ENCODE results near the gene GCN1.

GCN1 gene

DNA sequence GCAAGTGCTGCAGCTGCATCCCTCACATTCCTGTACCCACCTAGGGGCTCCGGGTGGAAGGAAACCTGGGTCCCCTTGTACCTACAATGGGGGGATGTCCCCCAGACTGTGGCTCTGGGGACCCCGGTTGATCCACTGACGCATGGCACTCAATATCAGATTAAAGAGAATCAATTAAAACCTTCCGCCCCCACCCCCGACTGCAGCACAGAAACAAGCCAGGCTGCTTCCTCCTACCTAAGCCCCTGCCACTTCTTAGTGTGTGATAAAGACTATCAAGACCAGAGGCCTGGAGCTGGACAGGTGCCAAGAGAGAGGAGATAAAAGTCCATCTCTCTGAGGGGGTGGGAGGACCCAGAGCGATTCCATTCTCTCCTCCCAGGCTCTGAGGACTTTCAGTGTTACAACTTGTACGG is 34.6 kb upstream of the GCN1 start:
- no peak for DNase-seq (ENCODE audit: low read depth in 2 of 2)

DNA sequence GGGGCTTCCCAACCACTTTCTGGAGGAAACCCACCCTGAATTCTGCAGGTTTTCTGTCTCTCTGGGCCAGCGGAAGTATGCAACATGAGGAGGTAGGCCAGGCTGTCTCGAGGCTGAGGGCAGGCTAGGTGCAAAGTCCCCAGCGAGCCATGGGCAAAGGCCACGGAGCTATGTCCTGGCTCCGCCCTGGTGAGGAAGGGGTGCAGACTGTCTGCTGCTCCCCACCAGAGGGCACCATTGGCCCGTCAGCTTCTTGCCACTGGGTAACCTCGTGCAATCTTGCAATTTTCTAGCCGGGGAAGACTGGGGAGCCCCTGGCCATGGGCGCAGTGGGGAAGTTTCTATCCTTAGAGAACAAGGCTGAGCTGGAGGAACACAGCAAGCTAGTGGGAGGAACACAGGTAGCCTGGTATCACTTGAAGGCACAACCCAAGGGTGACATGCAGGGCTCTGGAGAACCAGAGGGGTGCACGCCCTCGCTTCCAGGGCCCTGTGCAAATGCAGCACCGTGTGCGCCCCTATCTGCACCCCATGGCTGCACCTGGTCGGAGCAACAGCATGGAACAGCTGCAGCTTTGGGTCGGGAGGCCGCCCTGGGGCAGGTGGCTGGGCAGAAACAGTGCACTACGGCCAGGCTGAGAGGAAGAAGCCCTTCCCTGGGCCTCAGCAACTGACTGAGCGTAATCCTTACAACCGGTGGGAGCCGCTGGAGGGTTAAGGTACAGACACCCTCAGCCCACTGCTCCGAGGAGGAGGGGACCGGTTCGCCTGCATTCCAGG is 34.0 kb upstream of the GCN1 start:
- peak; percentile 74 to 79 for DNase-seq (ENCODE audit: low read depth in 2 of 2)

DNA sequence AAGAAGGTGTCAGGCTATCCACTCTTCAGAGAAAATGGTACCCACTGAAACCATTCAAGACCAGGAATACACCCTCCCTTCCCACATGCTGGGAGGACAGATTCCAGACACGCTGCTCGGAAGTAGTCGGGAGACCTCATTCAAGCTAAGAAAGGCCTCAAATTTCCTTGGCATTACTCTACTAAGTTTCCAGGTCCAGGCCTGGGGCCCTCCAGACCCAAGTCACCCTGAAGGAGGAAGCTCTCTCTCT is 33.5 kb upstream of the GCN1 start:
- no peak for DNase-seq (ENCODE audit: low read depth in 2 of 2)

DNA sequence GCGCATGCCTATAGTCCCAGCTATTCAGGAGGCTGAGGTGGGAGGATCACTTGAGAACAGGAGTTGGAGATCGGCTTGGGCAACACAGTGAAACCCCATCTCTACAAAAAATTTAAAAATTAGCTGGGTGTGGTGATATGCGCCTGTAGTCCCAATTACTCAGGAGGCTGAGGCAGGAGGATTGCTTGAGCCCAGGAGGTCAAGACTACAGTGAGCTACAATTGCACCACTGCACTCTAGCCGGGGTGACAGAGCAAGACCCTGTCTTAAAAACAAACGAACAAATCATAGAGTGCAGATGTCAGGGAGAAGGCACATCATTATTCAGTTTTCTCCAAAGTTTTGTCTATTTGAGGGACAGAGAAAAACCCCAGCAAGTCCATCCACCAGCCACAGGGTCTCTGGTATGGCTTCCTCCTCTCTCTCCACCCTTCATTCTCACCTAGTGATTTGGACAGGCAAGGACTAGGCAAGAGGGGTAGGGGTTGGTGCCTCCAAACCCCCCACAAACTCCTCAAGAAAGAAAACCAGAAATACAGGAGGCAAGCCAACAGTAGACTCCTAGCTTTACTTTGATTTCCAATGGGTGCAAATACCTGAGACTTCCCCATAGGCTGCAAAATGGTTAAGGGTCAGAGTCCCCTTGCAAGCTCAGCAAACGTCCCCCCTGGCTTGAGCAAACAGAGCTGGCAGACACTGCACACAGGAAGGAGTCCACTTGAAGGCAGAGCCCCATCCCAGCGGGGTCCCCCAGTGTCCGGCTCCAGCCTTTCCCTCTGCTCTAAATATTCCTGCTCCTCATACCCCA is 32.9 kb upstream of the GCN1 start:
- DNase-seq (ENCODE audit: low read depth in 2 of 2) = no peak

DNA sequence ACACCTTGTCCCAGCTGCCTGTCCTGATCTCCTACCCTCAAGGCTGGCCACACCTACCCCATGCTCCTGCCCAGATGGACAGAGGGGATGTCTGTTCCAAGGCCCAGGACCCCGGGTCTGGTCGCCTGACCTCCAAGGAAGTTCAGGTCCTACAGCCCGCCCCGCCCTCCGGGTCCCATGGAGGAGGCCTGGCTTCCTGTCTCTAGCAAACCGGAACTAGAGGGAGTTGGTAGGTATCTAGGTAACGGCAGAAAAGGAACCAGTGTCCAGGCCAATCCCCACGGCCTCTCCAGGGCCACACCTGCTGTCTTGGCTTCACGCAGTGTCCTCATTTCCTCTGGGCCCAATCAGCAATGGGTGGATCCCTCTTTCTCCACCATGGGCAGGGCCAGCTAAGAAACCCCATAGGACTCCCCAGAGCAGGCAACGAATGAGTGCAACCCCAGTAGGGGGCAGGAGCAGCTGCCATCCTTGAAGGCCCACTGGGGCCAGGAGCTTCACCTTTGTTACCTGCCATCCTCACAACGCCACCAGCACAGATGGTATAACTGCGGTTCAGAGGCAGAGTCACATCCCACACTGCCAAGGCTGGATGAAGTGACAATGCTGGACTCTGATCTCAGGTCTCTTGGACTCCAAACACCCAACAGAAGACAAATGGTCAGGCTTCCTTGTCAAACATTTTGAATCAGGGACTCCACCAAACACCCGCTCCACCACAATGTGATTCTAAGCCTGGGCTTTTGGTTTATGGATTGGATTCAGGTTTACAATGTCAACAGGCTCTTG is 31.5 kb upstream of the GCN1 start:
- DNase-seq (ENCODE audit: low read depth in 2 of 2) = no peak

DNA sequence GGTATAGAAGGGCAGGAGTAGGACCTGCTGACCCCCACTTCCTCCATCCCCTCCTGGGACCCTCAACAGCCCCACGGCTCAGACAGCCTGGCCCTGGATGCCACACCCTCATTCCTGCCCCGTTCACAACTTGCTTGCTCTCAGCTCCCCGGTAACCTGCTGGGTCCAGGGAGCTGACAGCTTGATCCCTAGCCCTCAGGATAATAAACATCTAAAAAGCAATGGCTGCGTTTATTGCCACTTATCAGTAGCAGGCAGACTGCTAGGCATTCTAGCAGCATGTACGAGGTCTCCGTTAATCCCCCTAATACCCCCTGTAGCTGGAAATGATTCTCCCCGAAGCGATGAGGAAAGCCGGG is 30.7 kb upstream of the GCN1 start:
- no peak for DNase-seq (ENCODE audit: low read depth in 2 of 2)

DNA sequence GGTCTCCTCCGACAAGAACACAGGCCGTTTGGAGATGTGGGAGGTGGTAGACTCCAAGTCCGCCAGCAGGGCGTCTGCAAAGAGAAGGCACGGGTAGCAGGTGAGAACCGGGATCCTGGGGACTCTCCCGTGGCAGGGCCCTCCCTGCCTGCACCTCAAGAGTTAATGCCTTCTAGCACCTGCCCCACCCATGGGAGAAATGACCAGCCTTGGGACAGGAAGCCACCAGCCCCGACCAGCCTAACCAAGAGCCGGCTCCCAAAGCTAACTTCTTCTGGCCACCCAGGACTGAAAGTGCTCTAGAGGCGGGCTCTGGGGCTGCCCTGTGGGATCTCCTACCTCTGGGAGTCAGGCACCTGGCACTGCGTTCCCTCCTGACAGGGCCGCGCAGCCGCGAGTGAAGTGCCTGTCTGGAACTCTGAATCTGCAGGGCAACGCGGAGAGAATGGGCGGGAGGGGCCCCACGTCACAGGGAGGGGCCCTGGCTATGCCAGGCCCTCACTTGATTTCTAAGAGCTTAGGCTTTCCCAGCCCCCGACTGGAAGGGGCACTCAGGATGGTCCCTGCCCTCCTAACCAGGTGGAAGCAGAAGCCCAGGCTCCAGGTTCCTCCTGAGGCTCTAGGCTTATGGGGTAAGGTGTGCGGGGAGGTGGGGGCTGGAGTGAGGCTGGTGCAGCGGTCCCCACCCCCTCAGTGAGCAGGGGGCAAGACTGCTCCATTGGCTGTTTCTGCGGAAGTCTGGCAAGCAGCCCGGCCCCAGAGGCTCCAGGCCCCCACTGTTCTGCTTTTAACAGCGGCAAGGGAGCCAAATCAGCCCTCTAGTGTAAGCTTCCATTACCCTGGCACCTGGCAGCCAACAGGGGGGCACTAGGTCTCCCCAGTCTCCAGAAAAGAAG is 30.0 kb upstream of the GCN1 start:
- DNase-seq (ENCODE audit: low read depth in 2 of 2) = no peak

DNA sequence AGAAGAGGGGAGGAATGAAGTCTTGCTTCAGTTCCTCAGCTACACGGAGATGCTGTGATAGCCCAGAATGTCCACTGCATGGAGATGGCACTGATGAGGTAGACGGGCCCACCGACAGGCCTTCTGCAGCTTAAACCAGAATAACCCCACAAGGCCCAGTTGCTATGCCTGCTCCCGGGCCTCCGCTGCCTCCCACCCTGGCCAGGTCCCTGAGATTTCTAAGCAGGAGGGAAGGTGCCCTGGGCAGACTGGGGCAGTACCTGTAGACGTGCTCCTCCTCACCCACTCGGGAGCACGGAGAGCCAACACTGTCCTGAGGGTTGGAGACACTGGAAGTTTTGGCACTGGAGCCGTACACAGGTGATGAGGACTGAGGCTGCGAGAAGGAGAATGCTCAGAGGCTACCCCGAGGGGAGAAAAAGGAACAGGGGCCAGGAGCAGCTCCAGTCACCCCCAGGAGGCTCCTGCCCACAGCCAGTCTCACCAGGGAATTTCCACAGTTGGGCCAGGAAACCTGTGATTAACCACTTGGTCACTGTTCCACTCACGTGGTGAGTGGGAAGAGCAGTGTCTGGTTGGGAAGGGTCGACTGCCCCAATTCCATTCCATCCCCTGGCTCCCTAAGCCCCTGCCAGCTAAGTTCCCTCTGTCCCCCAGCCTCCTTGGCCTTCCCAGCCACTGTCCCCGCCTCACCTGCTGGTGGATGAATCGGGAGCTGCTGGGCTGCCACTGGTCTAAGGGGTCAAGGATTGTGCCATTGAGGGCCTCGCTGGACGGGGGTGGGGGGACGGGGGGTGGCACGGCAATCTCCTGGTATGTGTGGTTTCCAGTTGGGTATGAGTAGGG is 29.2 kb upstream of the GCN1 start:
- DNase-seq (ENCODE audit: low read depth in 2 of 2) = no peak

DNA sequence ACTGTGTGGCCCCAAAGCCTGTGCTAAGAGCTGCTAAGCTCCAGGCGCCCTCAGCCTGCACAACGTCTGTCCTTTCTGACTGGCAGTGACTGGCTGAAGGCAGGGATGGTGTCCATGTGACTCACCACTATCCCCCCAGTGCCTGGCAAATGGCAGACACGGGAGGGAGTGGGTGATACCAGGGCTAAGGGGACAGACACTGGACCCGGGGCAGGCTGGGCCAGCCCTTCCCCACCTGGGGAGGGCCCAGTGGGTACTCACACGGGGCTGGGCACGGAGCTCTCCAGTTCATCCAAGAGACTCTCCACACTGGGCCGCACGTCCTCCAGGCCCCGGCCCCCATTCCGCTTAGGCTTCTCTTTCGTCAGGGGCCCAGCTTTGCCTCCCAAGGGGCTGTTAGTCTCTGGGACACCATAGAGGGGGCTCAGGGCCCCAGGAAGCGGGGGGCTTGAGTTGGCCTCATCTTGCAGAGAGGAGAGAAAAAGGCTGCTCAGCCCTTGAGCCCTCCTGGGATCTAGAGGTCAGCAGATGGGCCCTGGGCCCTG is 27.8 kb upstream of the GCN1 start:
- DNase-seq (ENCODE audit: low read depth in 2 of 2) = no peak

DNA sequence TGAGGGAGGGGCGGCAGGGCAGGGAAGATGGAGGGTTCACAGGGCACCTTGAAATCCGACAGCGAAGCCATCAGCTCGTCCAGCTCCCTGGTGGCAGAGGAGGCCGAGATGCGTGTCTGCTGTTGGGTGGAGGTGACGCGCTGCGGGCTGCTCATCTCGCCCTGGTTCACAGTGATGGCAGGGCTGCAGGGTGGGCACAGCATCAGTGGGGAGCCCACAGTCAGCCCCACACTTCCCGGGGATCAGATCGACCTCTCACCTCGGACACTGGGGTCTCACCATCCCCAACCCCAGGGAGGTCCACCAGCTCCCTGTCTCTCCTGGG is 27.0 kb upstream of the GCN1 start:
- DNase-seq (ENCODE audit: low read depth in 2 of 2) = no peak

DNA sequence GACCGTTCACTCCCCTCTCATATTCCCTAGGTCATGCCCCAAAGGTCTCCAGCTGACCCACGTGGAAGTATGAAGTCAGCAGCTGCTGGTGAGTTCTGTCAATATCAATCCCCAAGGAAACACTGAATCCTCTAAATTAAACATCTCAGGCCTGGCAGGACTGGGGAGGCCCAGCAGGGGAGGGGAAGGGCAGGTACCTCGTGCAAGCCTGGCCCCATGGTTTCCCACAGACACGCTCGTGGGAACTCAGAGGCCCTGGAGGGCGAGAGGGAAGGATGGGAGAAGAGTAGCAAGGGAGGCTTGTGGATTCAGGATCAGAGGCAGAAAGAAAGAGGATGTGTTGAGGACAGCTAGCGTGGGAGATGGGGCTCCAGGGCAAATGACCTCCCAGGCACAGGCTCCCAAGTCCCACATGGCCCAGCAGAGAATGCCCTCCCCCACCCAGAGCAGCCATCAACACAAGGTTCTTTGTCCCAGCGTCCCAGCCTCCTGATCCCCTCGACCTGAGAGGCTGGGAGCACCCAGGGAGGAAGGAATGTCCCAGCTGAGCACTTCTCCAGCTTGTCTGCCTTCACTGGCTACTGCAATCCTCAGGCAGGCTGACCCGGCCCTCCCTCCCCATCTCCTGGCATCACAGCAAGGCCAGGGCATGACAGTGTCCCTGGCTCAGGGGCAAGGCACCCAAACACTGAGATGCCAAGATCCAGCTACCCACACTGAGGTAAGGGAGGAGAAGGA is 26.5 kb upstream of the GCN1 start:
- no peak for DNase-seq (ENCODE audit: low read depth in 2 of 2)

DNA sequence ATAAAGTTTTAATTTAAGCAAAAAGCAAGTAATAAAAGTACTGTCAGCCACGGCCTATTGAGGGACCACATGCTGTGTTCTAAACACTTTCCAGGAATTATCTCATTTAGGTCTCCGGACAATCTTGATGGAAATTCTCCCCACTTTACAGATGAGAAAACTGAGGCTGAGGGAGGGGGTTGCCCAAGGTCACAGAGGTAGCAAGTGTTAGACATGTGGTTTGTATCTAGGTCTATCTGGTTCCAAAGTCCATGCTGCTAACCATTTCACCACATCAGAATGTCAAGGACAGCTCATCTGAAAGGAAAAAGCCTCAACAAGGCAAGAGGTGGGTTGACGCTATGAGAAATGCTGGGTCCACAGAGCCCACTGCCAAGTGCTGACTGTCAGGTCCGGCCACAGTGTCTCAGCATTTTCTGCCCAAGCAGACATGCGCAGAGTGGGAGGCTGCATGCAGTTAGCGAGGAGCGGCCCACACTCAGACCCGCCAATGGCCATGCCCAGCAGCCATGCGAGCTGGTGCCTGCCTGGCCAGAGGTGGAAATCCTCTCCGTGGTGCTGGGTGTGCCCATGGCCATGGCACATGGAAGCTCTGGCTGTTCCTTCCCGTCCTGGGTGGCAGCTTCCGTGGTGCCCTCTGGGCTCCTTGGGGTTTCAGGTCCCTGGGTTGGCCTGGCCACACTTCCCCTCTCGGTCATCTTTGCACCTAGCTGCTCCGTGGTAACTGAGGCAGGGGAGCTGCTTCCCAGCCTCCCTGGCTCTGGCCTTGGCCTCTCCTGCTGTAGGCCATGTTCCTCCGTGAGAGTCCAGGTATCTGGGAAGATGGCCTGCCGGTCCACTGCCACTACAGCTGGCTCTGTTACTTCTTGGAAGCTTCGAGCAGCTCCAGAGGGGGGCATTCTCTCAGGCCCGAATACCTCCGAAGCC is 24.4 kb upstream of the GCN1 start:
- no peak for DNase-seq (ENCODE audit: low read depth in 2 of 2)

DNA sequence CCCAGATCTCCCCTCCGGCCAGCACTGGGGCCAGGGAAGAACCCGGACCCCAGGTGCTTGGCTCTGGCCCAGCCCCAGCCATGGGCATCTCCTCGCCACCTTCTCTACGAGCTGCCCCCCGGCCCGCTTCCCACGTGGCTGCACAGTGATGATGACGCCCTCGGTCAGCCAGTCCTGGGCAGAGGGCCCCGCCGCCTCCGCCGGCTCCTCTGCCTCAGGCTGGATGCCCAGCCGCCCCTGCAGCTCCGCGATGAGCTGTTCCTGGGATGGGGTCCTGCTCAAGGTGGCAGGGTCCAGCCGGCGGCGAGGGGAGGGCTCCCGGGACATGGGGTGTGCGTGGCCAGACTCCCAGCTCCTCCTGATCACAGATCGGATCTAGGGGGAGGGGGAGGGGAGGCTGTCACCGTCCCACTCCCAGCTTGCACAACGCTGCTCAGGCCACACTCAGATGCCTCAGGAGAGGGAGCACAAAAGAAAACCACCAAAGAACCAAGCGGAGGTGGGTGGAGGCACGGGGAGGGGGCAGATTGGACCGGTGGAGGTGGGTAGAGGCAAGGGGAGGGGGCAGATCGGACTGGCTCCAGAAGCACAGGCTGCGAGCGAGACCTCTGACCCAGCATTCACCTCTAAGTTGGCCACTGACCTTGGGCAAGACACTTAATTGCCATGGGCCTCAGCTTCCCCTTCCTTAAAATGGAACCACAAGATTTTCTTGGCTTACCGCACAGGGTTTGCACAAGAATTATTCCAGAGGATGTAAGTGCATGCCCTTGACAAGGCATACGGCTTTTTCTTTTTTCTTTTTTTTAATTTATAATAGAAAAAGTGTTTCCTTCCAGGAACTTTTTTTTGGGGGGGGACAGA is 22.5 kb upstream of the GCN1 start:
- no peak for DNase-seq (ENCODE audit: low read depth in 2 of 2)

DNA sequence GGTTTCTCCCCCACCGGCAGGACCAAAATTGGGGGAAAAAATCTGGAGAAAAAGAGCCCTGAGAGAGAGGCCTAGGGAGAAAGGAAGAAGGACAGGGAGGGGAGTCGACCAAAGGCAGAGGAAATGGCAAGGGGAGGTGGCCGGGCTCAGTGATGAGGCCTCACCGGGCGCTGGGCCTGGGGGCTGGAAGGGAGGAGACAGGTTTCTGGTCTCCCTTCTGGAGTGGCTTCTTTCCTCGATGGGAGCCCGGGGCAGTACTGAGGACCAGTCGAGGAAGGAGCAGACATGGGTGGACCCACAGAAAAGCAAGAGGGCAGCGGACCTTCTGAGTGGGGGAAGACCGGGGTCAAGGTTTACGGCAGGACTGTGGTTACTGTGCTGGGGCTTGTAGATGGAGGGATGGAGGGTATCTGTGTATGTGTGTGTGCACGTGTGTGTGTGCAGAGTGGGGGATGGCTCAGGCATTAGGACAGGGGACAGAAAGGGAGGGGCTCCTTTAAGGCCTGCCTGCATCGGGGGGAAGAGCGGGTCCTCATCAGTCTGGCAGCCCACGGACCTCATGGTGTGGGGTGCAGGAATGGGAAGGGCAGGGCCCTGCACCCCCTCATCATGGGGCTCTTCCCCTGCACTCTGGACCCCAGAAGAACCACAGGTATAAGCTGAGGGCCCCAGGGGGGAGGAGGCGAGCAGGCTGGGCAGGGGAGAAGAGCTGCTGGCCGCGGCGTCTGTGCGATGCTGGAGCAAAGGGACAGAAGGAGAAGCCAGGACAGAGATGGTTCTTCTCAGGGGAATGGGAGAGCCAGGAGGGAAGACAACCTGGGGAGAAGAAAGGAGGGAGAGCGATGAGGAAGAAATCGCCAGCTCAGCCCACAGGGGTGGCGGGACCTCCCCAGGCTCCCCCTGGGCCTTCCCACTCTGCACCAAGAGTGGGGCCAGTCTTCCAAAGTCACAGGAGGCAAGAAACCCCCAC is 21.5 kb upstream of the GCN1 start:
- DNase-seq (ENCODE audit: low read depth in 2 of 2) = no peak

DNA sequence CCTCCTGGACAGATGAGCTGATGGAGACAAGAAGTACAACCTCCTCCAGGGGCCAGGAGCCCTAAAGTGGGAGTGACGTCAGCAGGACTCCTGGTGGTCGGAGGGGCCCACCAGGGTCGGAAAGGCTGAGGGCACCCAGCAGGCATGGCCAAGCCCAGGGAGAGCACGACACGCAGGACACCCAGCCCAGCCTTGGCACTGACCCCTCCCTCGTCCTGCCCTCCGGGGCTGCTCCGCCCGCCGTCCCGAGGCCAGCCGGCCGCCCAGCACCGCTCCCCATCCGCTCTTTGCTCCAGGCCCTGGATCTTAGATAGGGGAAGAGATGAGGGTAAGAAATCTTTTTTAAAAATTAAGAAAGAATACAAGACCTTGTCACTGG is 20.8 kb upstream of the GCN1 start:
- no peak for DNase-seq (ENCODE audit: low read depth in 2 of 2)

DNA sequence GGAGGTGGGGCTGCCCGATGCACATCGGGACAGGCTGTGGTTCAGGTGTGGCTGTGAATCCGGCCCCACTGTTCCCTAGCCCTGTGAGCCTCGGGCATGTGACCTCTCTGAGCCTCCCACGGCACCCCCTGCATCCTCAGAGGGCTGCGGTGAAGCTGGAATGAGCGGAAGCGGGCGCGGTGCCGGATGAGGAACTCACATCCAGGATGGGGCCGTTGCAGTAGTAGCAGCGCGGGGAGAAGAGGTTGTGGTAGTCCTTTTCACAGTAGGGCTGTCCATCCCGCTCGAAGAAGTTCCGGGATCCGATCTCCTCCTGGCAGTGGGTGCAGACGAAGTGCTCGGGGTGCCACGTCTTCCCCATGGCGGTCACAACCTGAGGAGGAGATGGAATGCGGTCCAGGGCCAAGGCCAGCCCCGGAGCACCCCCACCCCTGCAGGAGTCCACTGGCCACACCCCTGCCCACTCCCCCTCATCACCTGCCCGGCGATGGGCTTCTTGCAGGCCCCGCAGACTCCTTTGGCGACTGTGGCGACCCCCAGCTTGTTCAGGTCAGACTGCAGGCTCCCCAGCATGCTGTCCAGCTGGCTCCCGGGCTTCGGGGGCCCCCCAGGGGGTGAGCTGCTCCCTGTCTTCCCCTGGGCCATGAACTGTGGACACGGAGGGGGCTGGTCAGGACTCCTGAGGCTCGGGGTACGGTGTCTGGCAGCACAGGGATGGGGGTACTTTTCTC is 20.3 kb upstream of the GCN1 start:
- DNase-seq (ENCODE audit: low read depth in 2 of 2) = no peak

Data from stimulated activated CD8-positive, alpha-beta memory T cell treated with anti-CD3 and anti-CD28 coated beads, Interleukin-7, amount 100 ng/mL, for 4 hours (primary cell).